ENCODE data around the gene DIAPH2.

DIAPH2 gene

DNA sequence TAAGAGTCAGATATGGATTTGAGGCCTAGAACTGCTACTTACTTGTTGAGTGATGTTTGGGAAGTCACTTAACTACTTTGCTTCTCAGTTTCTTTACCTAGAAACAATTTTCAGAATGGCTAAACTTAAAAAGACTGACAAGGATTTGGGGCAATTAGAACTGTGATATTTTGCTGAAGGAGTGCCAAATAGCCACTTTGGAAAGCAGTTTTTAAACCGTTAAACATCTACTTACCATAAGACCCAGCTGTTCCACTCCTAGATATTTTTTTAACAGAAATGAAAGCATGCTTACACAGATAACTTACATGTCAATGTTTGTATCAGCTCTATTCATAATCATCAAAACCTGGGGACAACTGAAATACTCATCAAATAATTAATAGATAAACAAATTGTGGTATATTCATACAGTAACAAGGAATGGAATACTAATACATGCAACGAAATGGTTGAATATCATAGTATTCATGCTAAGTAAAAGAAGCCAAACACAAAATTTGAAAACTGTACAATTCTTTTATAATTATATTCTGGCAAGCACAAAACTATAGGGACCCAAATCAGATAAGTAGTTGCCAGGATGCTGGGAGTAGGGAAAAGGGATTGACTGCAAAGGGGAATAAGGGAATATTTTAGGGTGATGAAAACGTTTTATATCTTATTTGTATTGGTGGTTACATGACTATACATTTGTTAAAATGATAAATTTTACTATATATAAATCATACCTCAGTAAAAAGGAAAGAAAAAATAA lies 223.1 kb downstream of the DIAPH2 start:
- Histone ChIP-seq H3K4me3 (no peak overlapping the region), H3K27ac (no peak overlapping the region)

DNA sequence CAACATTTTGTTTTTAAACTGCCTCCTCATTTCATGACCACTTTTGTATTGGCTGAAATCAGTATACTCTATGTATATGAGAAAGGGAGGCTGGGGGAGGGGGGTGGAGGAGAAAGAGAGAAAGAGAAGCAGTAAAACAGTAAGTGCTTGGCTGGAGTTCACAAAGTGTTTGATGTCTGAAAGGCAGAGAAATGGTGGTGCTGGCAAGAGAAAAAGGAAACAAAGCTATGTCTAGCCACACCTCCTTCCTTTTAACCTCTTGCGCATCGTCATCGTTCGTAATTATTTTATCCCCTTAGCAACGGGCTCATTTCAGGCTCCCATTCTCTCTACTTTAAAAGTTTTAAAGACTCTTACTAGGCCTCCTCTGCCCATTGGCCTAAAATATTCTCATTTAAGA lies 224.6 kb downstream of the DIAPH2 start:
- Histone ChIP-seq H3K27ac (no peak overlapping the region), H3K4me3 (no peak overlapping the region)

DNA sequence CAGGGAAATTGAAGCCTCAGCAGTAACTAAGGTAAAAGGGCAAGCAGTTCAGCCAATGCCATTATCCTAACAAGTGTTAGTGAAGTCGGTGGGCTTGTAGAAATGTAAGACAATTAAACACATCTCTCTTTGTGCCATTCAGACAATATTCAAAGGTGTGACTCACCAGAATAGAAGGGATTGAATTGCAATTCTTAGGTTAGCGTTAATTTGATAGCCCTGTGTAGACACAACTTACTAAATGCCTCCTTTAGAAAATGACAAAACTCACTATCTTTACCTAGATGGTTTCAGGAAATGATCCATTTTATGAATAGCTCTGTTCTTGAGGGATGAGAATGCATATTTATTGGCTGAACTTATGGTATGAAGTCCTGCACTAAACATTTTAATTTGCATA lies 234.2 kb downstream of the DIAPH2 start:
- no peak overlapping the region for H3K27ac ChIP-seq
- H3K4me3 ChIP-seq = no peak overlapping the region

- Histone ChIP-seq H3K27ac (no peak overlapping the region), H3K4me3 (no peak overlapping the region)
Observed at GRCh38 chrX:96919672-96920071, 235.0 kb downstream of the DIAPH2 start.

DNA sequence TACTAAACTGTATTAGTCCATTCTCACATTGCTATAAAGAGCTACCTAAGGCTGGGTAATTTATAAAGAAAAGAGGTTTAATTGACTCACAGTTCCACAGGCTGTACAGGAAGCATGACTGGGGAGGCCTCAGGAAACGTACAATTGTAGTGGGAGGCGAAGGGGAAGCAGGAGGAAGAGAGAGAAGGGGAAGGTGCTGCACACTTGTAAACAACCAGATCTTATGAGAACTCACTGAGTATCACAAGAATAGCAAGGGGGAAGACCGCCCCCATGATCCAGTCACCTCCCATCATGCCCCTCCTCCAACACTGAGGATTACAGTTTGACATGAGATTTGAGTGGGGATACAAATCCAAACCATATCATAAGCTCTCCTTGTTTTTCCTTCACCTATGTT lies 239.9 kb downstream of the DIAPH2 start:
- H3K27ac ChIP-seq = no peak overlapping the region
- no peak overlapping the region for H3K4me3 ChIP-seq

- Histone ChIP-seq H3K27ac (no peak overlapping the region), H3K4me3 (no peak overlapping the region)
Observed at GRCh38 chrX:96929036-96929435, 244.4 kb downstream of the DIAPH2 start.

GRCh38 chrX:96957718-96958117 lies 273.1 kb downstream of the DIAPH2 start:
- Histone ChIP-seq H3K27ac (no peak overlapping the region), H3K4me3 (no peak overlapping the region)

DNA sequence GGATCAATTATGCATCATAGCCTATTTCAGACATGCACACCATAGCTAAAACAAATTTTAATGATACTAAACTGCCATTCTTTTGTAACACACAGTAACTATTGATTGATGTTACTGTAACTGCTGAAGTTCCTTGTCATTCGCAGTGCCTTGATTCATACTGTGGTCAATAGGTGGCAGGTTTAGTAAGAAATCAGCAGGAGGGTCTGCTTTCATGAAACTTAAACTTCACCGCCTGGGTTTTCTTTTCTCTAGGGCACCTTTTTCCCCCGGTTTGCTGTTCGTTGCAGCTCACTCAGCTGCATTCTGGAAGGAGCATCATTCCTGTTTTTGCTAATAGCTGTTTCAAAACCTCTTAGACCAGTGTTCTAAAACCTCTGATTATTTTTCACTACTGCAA lies 287.2 kb downstream of the DIAPH2 start:
- Histone ChIP-seq H3K27ac (no peak overlapping the region), H3K4me3 (no peak overlapping the region)

DNA sequence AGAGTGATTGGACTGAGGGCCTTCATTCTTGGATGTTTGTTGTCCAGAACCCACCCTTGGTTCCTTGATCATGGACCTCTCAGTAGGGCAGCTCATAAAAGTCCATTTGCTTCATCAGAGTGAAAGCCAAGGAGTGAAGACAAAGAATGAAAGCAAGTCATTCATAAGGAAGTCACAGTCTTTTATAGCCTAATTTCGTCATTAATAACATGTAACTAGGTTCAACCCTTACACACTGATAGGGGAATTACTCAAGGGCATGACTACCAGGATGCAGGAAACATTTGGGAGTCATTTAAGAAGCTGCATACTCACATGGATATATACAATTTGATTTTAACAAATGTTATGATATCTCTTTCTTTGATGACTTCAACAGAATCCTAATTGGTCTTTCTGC lies 294.3 kb downstream of the DIAPH2 start:
- no peak overlapping the region for H3K4me3 ChIP-seq
- H3K27ac ChIP-seq = no peak overlapping the region

- no peak overlapping the region for H3K4me3 ChIP-seq
- H3K27ac ChIP-seq = no peak overlapping the region
Observed at GRCh38 chrX:96979766-96980165, 295.1 kb downstream of the DIAPH2 start.

- Histone ChIP-seq H3K4me3 (no peak overlapping the region), H3K27ac (no peak overlapping the region)
Observed at GRCh38 chrX:96982161-96982560, 297.5 kb downstream of the DIAPH2 start.

DNA sequence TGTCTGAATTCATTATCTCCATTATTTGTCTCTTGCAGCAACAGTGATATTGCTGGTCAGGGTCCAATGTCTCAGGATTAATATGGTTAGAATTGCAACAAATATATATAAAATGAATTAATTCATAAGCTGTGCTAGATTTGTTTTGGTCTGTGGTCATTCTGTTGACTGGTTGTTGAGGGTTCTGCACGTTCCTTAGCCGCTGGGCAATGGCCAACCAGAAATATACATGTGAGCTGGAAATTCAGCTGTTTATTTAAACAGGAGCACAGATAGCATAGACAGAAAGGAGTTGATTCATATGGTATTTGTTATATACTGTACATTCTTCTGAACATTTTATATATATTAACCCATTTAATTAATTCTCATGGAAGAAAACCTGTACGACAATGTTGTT lies 299.9 kb downstream of the DIAPH2 start:
- Histone ChIP-seq H3K27ac (no peak overlapping the region), H3K4me3 (no peak overlapping the region)

DNA sequence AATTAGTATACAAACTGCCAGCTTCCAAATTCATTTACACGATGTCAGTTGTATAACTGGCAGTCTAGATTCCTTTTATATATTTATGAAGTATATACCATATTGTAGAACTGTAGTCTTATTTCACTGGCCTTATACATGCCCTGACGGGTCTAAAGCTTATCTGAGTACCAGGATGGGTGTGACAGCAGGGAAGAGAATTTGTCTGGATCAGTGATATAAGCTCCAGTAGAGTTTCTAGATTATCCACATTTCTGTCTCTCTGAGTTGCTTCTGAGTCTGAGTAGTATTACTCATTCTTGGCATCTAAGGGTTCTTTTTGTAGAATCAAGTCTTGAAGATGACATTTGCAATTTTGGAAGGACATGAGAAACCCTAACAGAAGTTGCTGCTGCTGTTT lies 300.4 kb downstream of the DIAPH2 start:
- H3K27ac ChIP-seq = no peak overlapping the region

GRCh38 chrX:96987228-96987627 lies 302.6 kb downstream of the DIAPH2 start:
- H3K27ac ChIP-seq = no peak overlapping the region
- H3K4me3 ChIP-seq = no peak overlapping the region

More for the DNA sequence above, 300.4 kb downstream of the DIAPH2 start:
- H3K4me3 ChIP-seq = no peak overlapping the region

DNA sequence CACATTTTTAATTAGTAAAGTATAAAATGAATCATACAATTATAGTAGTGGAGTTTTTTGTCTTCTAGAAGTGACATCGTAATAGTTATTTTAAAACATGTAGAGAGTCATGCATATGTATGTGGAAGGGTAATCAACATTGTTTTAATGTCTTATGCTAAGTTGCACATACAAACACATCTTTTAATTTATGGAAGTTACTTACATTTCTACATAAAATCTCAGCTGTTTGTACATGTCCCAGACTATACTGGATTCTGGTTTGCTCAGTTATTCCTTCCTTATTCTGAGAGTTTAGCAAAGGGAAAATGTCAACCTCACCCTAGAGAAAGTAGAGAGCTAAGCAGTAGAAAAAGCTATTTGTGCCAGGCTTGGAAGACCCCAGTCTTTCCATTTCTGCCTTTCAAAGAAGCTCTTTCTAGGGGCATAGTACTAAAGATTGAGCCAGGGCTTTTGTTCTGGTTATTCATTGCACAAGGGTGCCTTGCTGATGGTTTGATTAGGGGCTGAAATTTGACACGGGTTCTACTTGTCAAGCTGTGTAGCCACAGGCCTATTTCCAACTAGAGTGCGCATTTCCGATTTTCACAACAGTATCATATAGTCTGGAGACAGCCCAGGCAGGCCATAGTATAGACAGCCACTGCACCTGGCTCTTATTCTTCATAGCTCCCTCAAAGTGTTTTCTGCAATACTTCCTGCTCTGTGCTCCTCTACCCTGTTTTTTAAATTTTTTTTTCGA lies 305.4 kb downstream of the DIAPH2 start:
- Histone ChIP-seq H3K27ac (no peak overlapping the region), H3K4me3 (no peak overlapping the region)

DNA sequence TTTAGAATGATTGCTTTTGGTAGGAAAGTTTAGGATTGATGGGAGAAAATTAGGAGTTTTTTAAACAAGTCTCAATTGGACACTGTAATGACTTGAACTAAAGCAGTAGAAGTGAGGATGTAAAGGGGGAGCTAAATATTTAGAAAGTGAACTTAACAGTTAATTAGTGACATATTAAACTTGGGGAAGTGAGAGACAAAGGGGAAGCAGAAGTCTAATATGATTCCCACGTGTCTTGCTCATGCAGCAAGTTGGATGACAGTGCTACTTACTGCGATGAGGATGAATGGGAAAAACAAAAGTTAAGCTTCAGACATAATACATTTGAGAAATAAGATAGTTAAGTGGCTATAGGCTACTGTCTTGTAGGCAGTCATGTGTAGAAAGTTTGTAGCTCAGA lies 309.5 kb downstream of the DIAPH2 start:
- H3K4me3 ChIP-seq = no peak overlapping the region
- no peak overlapping the region for H3K27ac ChIP-seq

GRCh38 chrX:96997196-96997595 lies 312.6 kb downstream of the DIAPH2 start:
- Histone ChIP-seq H3K27ac (no peak overlapping the region), H3K4me3 (no peak overlapping the region)

DNA sequence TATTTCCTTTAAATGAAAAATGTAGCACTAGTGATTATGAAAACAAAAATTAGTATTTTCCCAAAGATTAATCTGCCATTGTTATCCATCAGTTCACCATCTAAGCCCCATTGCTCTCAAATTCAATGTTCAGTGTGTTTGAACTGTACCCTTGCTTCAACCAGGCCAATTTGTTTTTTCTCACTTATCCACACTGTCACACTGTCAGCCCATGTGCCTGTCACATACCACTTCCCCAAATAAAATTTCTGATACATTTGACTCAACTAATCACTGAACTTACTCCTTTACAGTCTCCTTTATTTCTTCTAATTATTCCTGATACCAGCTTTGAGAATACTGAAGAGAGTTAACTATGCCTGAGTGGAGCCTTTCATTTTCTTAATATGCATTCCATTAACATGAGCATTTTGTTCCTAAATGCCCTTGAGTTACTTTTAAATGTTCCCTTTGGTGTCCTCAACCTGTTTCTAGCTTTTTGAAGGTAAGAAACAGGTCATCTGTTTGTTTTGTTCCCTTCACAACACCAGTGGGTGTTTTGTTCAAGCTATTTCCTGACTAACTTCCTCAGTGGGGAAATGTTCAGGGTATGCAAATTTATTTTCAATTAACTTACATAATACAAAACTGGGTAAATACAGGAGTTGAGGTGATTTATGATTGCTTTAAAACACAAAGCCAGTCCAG lies 316.2 kb downstream of the DIAPH2 start:
- Histone ChIP-seq H3K27ac (no peak overlapping the region), H3K4me3 (no peak overlapping the region)

DNA sequence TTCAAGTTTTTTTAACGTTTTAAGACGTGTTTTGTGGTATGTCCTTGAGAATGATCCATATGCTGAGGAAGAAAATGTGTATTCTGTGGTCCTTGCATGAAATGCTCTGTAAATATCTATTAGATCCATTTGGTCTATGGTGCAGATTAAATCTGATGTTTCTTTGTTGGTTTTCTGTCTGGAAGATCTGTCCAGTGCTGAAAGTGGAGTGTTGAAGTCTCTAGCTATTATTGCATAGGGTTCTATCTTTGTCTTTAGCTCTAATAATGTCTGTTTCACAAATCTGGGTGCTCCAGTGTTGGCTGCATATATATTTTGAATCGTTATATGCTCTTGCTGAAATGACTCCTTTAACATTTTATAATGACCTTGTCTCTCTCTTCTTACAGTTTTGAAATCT lies 321.5 kb downstream of the DIAPH2 start:
- H3K4me3 ChIP-seq = no peak overlapping the region
- H3K27ac ChIP-seq = no peak overlapping the region

- Histone ChIP-seq H3K27ac (no peak overlapping the region), H3K4me3 (no peak overlapping the region)
Observed at GRCh38 chrX:97009391-97009790, 324.7 kb downstream of the DIAPH2 start.

DNA sequence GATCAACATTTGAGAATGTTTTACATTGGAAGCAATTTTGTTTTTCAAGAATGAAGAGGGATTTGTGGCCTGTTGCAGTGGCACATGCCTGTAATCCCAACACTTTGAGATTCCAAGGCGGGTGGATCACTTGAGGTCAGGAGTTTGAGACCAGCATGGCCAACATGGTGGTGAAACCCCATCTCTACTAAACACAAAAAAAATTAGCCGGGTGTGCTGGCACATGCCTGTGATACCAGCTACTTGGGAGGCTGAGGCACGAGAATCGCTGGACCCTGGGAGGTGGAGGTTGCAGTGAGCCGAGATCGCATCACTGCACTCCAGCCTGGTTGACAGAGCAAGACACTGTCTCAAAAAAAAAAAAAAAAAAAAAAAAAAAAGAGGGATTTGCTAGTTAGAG lies 326.9 kb downstream of the DIAPH2 start:
- no peak overlapping the region for H3K27ac ChIP-seq

More for the DNA sequence above, 326.9 kb downstream of the DIAPH2 start:
- no peak overlapping the region for H3K4me3 ChIP-seq
